Islet of Langerhans (tissue), 1 donor: ENCODE data around the gene CUL3.

Source experiments
- FAIRE-seq: peaks from one replicate; lab custom pipeline; 2011; peaks lifted over from hg19 to GRCh38; lab: Jason Lieb, UNC

Gene CUL3

GRCh38 chr2:224421065-224421464 lies 164.1 kb downstream of the CUL3 start:
- no peak for FAIRE-seq
